Measurements from ENCODE around the gene DAD1.
"Not testable (repeated sequence)": the region's sequence is repeated elsewhere in the genome, so short reads cannot be mapped to it uniquely, and the experiment has no call there.

Gene DAD1

DNA sequence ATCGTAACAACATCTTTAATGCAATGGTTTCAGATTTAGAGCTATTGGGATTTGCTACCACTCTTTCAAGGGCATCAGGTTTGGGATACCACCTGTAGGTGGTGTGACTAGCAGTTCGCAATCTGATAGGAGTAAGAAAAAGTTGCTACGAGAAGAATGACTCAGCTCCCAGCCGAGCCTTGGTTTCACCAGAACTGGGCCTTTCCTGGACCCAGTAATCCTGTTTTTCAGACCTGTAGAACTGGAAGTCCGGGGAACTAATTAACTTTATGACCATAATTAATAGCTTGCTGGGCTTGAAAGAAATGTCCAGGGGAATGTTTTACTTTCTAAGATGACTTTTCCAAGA, 9.8 kb upstream of the DAD1 start:
- peak; percentile 35 for DNase-seq

DNA sequence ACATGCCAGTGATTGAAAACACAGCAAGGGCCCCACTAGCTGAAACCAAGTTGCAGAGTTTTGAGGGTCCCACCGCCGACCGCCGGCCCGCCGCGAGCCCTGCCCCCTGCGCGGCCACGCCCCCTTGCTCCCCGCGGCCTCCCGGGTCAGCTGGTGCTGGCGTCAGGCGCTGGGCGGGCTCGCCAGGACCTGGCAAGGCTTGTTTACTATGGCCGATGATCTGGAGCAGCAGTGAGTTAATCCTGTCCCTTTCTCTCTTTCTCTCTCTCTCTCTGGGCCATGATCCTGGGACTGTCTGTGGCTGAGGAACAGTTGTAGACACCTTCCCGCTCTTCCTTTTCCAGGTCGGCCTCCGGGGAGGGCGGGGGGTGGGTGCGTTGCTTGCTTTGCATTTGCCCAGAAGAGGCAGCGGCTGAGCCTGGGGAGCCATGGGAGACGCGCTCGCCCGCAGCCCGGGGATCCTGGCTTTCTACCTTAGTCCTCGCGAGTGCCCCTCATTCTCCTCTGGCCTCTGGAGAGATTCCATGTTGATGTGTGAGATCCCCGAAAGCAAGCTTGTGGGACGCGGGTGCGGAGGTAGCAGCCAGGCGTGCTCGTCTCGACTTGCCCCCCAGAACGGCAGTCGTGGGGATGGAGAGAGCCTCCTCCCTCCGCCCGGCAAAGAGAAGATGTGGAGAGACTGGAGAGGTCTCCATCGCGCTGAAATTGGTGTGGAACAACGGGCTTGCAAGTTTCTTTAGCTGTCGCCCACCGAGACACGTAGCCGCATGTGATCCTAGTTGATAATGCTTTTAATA, 9.3 kb upstream of the DAD1 start, which contains the start of gene ABHD4:
ABHD4 (plus strand) TSS at position 202 of the 797 bp plus-strand sequence; CDS start at position 209, 7 bp downstream.
- DNase-seq, result peak; percentile 51

DNA sequence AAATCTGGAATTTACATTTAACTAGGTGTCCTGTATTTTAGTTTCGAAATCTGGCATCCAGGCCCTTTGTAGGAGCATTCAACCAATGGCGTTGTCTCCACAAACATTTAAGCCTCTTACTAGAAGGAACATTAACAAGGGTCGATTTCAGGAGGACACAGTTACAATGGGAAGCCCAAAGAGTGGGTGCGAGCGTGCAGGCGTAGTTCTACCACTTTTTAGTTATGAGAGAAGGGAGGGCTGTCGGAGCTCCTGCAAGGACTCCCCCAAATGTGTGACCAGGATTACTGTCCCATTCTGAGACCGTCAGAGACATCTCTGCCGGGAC, 8.7 kb upstream of the DAD1 start:
- DNase-seq, result no peak

DNA sequence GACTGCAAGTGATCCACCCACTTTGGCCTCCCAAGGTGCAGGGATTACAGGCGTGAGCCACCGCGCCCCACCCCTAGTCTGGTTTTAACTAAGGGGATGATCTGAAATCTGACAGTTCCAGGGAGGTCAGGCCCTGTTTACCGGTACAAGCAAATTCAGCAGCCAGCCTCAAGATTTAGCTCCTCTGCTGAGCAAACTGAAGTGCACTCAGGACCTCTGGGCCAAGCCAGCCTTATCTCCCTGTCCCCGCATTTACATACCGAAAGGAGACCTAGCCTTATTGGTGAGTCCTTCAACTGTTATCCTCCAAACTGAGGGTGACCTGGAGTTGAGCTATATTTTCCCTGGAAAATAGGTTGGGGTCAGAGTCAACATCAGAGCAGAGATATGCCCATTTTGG, 8.2 kb upstream of the DAD1 start:
- DNase-seq, result no peak

DNA sequence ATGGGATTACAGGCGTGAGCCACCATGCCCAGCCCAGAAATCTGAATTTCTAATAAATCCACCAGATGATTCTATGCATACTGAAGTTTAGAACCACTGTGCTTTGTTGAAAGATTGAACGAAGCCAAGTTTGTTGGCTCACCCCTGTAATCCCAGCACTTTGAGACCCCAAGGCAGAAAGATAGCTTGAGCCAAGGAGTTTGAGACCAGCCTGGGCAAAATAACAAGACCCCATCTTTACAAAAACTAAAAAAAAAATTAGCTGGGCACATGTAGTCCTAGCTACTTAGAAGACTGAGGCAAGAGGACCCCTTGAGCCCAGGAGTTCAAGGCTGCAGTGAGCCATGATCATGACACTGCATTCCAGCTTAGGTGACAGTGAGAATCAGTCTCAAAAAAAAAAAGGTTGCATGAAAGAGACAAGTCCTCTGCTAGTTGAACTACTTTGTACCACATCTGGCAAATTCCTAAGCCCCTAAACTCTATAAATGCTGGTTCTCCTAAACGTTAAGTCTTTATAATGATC, 7.4 kb upstream of the DAD1 start:
- no peak for DNase-seq

DNA sequence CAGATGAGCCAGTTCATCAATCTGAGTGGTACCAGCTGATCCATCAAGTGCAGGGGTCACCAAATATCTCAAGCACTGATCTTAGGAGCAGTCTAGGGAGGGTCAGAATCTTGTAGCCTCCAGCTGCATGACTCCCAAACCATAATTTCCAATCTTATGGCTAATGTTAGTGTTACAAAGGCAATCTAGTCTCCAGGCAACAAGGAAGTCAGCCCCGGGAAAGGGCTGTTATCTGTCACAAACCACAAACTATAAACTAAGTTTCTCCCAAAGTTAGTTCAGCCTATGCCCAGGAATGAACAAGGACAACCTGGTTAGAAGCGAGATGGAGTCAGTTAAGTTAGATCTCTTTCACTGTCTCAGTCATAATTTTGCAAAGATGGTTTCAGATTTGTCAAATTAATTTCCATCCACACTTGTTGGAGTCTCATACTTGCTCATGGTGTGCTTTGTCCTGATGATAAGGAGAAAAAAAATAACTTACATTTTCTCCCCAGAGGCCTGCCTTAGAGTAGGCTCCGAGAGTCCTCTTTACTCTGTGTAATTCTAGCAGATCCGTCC, 5.2 kb upstream of the DAD1 start:
- DNase-seq, result no peak

DNA sequence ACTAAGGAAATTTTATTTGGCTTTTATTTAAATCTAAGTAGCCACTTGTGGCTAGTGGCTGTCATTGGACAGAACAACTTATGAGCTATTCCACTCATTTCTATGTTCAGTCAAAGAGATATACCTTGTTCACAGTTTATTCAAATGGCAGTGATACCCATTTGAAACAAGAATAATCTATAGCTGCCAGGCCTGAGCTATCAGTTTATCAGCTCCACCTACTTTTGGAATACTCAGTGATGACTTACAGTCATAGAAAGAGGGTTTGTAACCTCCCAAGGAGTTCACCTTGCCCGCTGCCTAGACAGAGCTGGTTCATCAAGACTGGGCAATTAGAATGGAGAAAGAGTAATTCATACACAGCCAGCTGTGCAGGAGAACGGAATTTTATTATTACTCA, 4.6 kb upstream of the DAD1 start:
- no peak for DNase-seq

DNA sequence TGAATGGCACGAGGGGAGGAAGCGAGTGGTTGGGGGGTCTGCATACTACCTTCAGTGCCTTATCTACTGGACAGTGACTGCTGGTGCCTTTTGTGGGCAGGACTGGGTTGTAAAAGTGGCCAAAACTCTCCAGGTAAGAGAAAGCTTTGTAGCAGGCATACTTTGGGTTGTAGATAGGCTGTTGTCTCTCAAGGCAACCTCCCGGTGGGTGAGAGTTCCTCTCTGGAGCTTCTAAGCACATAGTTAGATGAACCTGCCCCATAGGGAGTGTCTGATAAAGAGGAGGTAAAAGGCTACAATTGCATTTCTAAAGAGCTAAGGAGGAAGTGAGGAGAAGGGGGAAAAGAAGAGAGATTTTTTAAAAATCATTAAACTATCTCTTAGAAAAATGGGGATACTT, 4.2 kb upstream of the DAD1 start:
- DNase-seq, result no peak

DNA sequence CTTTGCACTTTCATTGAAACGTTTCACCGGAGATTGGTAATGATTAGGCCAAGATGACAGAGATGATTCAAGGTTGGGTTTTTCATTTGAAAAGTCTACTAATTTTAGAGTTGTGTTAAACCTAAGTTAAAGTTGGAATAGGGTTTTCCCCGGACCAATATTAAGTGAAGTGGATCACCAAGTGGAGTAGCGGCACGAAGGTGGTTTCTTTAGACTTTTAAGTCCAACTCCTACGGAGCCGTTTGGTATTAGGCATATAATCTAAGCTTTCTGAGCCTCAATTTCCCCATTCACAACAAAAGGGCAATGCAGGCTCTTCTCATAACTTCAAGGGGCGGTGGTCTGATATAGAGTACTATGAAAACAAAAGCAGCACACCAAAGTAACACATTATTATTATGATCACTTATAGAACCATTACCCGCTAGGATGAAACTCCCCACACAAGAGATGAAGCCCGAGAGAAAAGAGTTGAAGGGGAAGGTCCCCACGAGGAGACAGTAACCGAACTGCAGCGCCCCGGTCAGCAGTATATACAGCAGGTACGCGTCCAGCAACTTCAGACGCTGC, 413 bp downstream of the DAD1 start:
- DNase-seq, result no peak

DNA sequence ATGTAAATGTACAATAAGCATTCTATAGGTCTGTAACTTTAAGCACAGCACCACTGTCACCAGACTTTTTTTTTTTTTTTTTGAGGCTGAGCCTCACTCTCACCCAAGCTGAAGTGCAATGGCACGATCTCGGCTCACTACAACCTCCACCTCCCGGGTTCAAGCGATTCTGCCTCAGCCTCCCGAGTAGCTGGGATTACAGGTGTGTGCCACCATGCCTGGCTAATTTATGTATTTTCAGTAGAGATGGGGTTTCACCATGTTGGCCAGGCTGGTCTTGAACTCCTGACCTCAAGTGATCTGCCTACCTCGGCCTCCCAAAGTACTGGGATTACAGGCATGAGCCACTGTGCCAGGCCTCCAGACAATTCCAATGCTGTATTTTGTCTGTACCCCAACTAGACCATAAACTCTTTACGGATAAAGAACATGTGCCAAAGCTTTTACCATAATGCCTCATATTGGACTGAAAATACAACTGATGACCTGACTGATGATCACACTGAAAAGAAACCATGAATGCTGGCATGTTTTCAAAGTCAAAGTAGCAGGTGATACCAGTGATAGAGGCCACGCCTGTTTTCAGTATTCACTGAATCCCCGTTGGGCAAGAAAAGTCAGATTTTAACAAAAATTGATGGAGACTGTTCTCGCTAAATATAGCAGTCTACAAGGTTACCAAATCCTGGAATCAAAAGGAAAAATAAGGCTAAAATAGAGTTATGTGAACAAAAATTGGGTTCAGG, 1.2 kb downstream of the DAD1 start:
- not testable (repeated sequence) for DNase-seq

DNA sequence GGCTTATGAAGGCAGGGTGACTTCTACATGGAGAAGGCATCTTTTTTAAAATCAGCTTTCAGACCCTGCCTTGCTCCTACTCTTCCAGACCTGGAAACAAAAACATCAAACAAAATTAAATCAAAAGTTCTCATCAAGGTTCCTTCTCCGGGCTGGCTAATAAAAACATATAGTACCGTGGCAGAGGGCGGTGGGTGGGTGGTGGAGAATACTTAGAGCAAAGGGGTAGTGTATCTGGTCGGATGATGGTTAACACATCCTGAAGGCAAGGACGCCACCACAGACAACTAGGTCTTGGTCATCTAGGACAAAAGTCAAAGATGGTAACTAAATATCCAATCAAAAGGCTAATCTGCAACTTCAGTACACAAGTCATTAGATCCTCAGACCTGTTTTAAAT, 1.8 kb downstream of the DAD1 start:
- no peak for DNase-seq

DNA sequence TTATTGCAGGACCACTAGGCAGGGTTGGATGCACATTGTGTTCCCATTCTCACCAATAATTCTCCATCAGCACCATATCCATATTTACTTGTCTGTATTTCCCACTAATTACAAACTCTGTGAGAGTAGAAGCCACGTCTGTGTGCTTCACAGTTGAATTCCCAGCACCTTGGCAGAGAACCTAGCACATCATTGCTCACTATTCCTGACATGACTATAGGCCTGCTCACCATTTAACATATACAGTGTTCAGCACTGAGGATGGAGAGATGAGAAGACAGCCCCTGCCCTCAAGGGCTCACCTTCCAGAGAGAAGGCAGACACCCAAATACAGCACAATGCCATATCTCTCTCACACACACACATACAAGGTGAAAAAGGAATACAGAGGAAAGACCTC, 5.0 kb downstream of the DAD1 start:
- DNase-seq, result no peak

DNA sequence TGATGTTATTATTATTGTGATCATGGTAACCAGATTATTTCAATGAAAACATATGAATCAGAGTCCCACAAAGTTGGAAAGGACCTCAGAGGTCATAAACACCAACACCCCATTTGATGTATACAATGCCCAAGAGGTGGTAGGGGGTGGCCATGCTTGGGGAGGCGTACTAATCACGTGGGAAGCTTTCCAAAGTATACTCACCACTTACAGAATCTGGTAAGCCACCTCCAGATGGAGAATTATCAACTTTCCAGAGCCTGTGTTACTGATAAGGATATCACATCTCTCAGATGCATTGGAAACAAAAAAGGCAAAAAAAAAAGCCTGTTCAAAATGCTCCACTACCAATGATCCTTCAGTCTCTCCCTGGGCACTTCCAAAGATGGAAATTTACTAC, 8.4 kb downstream of the DAD1 start:
- DNase-seq, result no peak

DNA sequence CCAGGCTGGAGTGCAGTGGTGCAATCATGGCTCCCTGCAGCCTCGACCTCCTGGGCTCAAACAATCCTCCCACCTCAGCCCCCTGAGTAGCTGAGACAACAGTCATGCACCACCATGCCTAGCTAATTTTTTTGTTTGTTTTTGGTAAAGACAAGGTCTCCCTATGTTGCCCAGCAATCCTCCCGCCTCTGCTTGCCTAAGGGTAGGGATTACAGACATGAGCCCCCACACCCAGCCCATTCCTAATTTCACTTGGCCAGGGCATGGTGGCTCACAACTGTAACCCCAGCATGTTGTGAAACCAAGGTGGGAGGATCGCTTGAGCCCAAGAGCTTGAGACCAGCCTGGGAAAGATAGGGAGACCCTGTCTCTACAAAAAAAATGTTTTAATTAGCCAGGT, 9.1 kb downstream of the DAD1 start:
- DNase-seq, result no peak

DNA sequence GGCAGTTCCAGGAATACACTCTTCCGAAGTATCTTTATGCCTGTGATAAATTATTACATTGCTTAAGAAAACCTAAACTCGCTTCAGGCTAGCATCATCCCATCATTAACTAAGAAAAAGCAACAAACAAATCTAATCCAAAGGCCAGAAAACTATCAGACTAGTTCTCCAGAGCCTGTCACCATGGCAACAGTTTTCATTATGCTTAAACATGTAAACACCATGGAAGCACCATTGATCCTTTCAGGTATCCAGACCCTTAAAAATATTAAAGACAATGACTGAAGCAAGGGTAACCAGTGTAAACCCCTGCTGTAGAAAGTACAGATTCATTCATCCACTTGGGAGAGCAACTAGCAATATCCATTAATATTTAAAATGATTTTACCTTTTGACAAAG, 9.8 kb downstream of the DAD1 start:
- DNase-seq, result no peak

DNA sequence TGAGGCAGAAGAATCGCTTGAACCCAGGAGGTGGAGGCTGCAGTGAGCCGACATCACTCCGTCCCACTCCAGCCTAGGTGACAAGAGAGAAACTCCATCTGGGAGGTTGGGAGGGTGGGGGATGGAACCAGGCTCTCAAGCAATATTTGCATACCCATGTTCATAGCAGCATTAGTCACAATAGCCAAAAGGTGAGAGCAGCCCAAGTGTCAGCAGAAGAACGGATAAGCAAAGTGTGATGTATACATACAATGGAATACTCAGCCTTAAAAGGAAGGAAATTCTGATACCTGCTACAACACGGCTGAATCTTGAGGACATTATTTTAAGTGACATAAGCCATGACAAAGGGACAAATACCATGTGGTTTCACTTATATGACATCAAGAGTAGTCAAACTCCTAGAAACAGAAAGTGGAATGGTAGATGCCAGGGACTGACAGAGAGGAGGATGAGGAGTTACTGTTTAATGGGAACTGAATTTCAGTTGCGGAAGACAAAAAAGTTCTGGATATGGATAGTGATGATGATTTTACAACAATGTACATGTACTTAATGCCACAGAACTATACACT, 11.6 kb downstream of the DAD1 start:
- no peak for DNase-seq

DNA sequence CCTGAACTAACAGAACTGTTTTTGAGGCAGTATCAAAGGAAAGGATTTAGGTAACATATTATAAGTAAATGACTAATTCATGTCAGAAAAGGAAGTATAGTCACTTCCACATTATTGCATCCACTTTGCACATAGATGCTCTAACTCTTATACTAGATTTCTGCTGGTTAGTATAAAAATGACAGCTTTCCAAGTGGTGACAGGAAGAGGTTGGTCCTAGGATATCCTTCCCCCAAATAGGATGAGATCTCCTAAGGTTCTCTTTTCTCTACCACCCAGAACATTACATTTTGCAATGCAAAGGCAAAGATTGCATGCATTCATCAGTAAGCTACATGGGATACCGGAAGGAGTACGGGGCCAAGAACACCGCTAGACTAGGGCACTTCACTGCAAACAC, 15.2 kb downstream of the DAD1 start:
- DNase-seq, result no peak

DNA sequence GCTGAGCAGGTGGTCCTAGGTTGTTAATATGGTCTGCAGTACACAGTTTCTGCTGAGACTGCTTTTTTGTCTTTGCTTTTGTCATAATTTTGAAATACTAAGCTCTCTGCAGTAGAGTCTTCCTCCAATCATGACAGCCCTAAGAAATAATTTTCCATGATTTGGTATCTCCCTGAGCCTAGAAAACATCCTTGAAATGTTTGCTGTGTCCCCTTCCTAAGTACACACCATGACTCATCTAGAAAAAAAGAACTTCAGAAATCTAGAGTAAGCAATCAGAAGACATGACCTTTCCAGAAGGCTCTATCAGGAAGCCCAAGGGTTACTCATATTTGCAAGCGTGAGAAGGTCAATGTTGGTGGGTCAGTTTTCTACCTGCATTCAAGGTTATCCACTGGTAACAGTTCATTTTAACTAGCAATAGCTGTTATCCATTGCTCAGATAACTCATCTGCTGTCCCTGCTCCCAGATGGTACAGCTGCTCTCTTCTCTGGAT, 16.4 kb downstream of the DAD1 start:
- DNase-seq, result no peak

DNA sequence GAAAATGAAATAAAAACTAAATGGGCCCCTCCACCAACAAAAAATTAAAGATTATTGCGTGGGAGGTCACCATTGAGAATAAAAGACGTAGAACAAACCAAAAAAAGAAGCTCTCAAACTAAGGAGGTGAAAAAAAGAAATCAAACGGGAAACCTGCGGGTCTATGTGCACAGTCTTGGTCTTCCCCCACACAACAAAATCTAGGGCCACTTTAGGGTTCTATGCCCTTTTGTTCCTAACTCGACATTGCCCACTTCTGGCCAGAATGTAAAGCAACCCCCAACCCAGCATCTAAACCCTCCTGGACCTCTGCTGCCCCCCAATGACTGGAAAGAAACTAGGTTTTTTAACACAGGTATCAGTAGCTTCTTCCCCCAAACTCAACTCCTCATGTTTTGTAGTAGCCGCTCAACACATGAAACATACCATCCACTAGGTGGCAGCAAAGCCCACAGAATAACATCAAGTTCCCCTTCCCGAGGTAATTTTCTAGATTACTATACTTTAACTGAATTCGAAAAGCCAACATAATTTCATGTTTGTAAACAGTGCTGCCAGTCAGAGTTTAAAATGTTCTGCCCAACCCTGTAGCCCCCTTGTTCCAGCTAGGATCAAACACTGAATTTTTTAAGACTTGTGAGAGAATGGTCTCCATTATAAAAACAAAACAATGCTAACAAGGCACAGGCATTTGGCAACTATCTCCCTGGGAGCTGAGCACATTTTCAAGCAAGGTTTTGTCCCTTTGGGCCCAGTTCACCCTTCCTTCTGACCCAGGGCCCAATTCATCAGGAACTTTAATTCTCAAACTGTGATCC, 18.7 kb downstream of the DAD1 start:
- peak; percentile 76 for DNase-seq

DNA sequence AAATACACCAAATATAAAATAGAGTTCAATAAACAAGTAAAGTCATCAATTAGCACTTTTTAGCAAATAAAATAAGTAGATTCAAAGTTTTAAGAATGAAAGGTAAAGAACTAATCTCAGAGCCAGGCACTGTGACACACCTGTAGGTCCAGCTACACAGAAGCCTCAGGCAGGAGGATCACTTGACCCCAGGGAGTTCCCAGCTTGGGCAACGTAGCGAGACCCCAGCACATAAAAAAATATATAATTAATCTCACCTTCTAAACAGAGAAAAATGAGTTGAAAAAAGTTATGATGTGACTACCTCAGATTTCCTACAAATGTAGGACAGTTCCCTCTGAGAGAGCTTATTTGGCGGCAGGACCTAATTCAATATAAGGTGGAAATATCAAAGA, 19.3 kb downstream of the DAD1 start:
- DNase-seq, result no peak

DNA sequence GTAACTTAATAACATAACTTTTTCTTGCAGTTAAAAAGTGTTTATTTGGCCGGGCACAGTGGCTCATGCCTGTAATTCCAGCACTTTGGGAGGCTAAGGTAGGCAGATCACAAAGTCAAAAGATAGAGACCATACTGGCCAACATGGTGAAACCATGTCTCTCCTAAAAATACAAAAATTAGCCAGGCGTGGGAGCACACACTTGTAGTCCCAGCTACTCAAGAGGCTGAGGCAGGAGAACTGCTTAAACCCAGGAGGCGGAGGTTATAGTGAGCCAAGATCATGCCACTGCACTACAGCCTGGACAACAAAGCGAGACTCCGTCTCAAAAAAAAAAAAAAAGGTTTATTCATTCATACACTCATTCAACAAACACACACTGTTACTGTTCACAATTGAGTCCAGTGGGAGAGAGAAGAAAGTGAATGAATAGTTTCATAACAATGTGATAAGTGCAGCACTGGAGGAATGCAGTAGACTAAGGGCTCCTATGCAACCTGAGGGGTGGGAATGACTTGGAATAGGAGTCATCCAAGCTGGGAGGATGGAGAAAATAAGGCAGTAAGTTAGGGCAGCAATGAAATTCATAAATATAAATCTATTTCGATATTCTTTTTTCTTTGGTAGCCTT, 19.8 kb downstream of the DAD1 start:
- no peak for DNase-seq

DNA sequence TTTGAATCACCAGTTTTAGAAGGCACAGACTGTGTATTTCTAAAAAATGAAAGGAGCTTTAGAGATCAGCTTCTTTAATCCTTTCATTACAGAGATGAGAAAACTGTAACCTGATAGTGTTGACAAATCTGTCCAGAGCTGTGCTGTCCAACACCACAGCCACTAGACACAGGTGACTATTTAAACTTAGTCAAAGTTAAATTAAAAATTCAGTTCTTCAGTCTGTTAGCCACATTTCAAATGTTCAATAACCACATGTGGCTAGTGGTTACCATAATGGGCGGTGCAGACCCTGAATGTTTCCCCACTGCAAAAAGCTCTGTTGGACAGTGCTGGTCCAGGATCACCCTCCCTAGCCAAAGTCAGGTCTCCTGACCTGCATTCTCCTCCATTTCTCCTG, 21.6 kb downstream of the DAD1 start:
- DNase-seq, result no peak

Measured in fibroblast of skin of abdomen (primary cell).